Right lung (tissue), 5 donors: ENCODE results near the gene RASGRP2. TPM values are rescaled to one million over a fixed set of nuclear protein-coding genes. Genes with fewer than 3 reads are reported as not detected.
A peak's percentile ranks its signal among the peaks of the same experiment; 100 is the strongest.

ENCODE experiments used
- DNase-seq, 2 donors: peaks; one replicate each; pipeline ENCODE4 v3.0.0-alpha.2; 2013
- polyA plus RNA-seq, 5 donors: library from polyadenylated mRNA; unstranded; fragments of 120-200 nt; gene quantifications; one replicate each; pipeline versions ENCODE4 v1.2.1 to v1.2.3, GENCODE V29; 2013; ENCODE audit warnings: inconsistent platforms in 1 of 5, low replicate concordance in 1 of 5; ENCODE audit not compliant: insufficient read length in 5 of 5, insufficient read depth in 1 of 5

RASGRP2 gene
- polyA plus RNA-seq, 5 donors: 6.5 to 10.7 (median 9.9) TPM

DNA sequence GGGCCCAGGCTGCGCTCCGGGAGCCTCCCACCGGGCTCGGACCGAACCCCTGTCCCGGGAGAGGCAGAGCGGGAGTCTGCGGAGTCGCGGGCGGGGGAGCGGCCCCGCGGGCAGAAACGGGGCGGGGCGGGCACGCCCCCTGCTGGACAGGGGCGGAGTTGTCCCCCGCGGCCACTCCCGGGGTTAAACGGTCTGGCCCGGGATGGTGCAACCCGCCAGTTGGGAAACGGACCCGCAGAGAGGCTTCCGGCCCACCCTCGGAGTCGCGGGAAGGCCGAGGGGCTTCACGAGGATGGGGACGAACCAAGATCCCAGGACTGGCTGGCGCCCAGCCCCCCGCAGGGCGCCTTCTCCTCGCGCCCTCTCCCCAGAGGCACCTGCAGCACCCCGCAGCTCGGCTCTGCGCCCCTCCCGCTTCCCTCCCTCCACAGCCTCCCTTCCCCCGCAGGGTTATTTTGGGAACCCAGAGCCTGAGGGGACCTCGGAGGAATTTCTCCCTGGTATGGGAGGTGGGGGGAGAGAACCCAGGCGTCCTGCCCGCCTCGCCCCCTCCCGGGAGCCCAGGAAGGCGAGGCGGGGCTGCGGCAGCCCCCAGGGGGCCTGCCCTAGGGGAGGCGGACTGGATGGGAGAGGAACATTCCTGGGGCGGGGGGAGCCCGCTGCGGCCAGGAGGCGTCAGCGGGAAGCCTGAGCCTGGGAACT, 902 bp downstream of the RASGRP2 start:
- DNase-seq: peak in 1 of 2 donors; percentile 35

DNA sequence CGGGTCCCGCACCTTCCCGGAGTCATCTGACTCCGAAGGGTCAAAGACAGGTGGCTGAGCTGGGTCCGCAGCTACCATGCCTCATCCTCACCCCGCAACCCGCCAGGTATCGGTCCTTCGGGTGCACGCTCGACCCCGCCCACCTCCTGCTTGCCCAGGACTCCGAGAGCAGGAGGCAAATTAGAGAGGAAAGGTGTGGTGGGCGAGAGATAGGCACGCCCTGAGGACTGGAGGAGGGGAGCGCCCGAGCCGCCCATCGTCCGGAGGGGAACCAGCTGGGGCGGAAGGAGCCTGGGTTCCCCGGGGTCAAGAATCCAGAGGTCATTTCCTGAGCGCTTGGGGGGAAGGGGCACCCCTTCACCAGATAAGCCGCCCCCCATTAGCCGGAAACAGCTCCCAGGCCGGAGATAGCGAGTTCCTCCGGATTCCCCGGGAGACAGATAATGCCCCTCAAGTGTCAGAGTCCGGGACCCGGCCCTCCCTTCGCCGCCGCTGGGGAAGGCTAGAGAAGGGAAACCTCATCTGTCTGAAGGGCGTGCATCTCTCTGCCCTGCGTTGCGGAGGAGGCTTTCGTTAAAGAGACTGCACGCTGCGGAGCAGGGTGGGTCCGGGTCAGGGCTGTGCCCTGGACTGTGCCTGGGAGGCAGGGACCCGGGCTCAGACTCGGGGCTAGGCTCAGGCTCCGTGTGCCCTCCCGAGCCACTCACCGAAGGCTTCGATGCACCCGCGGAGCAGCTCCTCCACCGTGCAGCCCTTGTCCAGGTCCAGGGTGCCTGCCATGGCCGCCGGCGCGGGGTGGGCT, 1.7 kb downstream of the RASGRP2 start:
- DNase-seq: no peak

GRCh38 chr11:64741375-64742086, 2.4 kb downstream of the RASGRP2 start:
- DNase-seq: no peak

- no peak for DNase-seq
Measured at GRCh38 chr11:64739871-64740270, 4.1 kb downstream of the RASGRP2 start.

GRCh38 chr11:64736654-64737053, 7.3 kb downstream of the RASGRP2 start:
- DNase-seq: no peak

DNA sequence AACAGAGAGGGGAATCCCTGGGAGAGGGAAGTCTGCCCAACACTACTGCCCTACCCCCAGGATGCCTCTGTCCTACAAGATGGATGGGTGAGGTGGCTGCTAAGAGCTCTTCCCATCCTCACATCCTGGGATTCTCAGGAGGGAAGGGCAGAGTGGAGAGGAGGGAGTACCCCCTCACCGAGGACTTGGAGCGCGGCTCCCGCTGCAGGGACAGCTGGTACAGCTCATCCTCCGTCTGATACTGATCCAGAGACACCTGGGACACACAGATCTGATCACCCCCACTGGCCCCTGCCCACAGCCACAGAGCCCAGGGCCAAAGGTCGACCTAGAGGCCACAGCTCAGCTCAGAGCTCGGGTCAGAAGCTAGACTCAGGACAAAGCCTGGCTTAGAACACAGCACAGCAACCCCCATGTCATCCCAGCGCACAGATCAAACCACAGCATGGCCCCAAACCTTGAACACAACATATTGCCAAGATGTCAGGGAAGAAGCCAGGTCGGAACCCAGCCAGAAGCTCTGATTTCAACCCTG, 8.2 kb downstream of the RASGRP2 start:
- no peak for DNase-seq

DNA sequence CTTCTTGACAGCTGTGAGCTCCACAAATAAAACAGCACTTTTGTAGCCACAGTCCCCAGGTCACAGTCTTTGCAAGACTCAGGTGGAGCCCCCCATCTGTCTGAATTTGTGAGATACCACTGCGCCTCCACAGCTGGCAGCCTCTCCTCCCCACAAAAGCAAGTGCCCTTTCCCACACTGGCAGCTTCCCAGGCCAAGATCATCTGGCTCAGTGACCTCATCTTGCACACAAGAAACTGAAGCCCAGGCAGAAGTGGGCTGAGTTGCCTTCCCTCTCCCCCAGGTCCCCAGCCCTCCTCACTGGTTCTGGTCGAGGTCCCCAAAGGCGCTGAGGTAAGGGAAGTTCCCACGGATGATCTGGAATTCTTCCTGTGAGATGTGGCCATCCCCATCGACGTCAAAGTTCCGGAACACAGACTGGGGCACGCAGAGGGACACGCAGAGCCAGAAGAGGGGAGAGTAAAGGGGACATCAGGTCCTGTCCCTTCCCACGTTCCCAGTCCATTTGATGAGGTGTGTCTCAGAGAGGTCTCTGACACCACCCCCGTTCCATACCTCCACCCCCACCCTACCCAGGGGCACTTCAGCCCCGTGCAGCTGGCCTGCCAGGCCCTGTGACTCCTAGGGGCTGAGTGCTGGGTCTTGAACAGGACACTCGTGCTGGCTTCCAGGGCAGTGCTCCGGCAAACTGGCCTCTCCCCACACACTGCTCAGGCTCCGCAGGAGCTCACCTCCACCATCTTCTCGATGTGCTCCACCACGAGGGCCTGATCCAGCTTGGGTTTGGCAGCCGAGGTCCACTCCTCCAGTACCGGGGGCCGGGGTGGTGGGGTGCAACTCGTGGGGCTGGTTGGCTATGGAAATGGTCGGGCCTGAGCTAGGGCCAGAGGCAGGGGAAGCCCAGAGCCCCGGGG, 8.9 kb downstream of the RASGRP2 start:
- no peak for DNase-seq

- DNase-seq: no peak
Measured at GRCh38 chr11:64731601-64732000, 12.3 kb downstream of the RASGRP2 start.

GRCh38 chr11:64729851-64730382, 14.0 kb downstream of the RASGRP2 start:
- DNase-seq: no peak

GRCh38 chr11:64728757-64729365, 15.1 kb downstream of the RASGRP2 start:
- no peak for DNase-seq

- no peak for DNase-seq
Measured at GRCh38 chr11:64726867-64727530, 16.9 kb downstream of the RASGRP2 start.

DNA sequence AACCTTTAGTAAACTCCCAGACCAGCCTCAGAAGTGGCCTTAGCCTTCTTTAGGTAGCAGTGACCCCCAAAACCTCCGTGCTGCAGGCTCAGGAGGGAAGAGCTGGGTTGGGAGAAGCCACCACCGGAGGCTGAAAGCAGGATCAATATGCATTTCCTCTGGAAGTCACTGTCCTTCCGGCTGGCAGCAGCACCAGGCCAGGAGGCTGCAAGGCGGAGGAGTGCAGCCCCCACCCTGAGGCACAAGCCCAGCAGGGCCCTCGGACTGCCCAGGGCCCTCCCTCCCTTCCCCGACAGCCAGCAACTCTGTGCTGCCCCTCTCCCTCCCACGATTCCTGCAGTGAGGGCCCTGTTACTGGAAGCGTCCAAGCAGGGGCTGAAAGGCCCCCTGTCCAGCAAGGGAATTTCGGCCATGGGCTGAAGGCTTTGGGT, 17.7 kb downstream of the RASGRP2 start:
- DNase-seq: no peak

DNA sequence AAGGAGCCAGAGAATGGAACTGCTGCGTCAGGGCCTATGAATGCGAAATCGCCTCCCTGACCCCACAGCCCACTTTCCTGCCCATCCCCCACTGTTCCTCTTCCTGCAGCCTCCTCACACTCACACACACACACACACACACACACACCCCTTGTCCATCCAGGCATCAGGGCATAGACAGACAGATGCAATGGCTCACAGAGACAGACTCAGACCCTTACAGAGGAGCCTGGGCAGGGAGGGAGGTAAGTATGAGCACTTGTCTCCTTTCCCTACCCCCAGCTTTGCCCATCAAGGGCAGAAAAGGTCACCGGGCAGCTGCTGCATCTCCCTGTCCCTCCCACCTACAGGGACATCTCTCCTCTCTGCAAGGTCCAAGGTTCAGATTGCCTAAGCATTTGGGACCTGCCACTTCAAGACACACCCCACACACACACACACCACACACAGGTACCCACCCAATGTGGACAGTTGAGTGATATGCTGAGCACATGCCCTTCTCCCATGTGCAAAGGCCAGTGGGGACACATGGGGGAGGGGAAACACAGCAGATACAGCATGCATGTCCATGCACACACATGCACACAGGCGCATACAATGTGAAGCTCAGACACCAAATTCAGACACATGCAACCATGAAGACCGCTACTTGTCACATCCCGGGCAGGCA, 18.9 kb downstream of the RASGRP2 start:
- no peak for DNase-seq

- no peak for DNase-seq
Measured at GRCh38 chr11:64723907-64724862, 19.8 kb downstream of the RASGRP2 start.

GRCh38 chr11:64723117-64723906, 20.6 kb downstream of the RASGRP2 start, which contains the start of gene NRXN2:
Gene NRXN2 (minus strand): TSS chr11:64723197. CDS start chr11:64713699, 9,498 bp downstream.
- peak; percentile 56 to 67 for DNase-seq

- no peak for DNase-seq
Measured at GRCh38 chr11:64722141-64723065, 21.5 kb downstream of the RASGRP2 start.
